H54 (cell line): Measurements from ENCODE around the gene C14orf119.
A peak's percentile ranks its signal among the peaks of the same experiment; 100 is the strongest.

Experiments used
- DNase-seq: peaks from one replicate; pipeline ENCODE4 v3.0.0; 2011; ENCODE audit warnings: low spot score, mixed read lengths; ENCODE audit not compliant: insufficient read length
- FAIRE-seq: peaks from 3 replicates; lab custom pipeline; 2011; peaks lifted over from hg19 to GRCh38; lab: Jason Lieb, UNC
- POLR2A ChIP-seq: IDR thresholded peaks from 2 replicates; pipeline ENCODE4 v1.6.1; 2011; ENCODE audit warnings: low read depth, mild to moderate bottlenecking, low read length

C14orf119 gene

DNA sequence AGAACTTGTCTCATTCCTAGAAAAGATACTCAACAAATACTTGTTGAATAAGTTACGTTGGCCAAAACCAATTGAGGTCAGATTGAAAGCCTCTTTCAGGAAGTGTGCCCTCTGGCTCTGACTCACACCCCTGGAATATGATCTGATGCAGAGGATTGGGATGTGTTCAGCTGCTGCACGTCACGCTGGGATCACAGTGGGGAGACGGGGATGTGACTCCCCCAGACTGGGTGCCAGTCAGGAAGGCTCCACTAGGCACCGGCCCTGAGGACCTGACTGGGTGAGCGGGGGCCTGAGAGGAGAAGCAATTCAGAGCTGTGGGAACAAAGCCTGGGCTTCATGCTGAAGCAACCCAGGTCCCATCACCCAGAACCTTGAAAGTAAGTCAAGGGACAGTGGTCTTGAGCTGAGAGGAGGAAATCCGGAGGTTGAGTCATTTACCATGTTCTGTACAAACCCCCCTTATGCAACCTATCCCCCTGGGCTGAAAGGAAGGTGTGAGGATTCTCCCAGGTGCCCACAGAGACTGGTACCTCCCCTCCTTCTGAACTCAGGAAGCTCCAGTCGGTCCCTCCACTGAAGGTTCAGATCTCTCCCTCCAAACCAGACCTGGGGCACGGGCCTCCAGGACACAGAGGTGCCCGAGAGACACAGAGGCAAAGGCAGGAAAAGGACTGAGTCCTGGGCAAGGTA is 19.9 kb downstream of the C14orf119 start:
- peak; percentile 89 for DNase-seq
- FAIRE-seq: peak; percentile 90
- TF ChIP-seq POLR2A: peak; percentile 25; the same call in 1 of the 2 replicates

DNA sequence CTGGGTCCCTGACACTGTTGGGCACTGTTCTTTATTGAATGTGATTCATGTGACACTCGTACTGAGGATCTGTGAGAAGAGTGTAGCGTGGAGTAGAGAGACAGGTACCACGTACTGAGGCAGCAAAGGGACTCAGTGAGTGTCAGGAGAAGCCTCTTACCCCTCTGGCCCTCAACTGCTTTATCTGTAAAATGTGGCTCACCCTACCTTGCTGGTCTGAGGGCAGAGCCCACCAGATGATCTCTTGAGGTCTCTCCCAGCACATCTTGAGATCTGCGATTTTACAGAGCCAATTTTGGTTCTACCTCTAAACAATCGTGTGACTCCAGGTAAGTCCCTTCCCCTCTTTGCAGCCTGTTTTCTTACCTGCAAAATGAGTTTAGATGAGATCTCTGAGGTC is 20.6 kb downstream of the C14orf119 start:
- FAIRE-seq: no peak
- no peak for TF ChIP-seq POLR2A
- no peak for DNase-seq

DNA sequence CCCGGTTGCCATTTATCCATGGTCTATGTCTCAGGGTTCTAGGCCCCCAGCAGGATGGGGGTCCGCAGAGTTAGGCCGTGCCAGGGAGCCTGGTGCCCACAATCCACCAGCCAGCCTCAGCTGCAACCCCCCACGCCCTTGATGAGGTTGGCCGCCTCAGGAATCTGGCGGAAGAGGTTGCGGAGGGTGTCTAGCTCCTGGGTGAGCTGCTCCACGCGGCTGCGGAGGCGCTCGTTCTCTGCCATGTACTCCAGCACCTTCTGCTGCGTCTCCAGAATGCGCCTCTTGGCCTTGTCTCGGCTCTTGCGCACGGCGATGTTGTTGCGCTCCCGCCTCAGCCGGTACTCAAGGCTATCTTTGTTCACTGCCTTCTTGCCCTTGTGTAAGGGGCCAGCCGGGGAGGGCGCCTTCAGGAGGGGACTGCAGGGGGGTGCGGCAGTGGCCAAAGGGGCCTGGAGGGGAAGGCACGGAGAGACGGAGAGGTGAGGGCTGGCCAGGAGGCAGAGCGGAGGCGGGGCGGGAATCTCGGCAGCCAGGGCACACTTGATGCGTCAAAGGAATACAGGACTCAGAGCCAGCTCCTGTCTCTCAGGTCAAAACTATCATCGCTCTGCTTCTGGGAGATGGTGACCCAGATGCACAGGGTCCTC is 22.2 kb downstream of the C14orf119 start:
- FAIRE-seq: no peak
- no peak for DNase-seq
- no peak for TF ChIP-seq POLR2A

DNA sequence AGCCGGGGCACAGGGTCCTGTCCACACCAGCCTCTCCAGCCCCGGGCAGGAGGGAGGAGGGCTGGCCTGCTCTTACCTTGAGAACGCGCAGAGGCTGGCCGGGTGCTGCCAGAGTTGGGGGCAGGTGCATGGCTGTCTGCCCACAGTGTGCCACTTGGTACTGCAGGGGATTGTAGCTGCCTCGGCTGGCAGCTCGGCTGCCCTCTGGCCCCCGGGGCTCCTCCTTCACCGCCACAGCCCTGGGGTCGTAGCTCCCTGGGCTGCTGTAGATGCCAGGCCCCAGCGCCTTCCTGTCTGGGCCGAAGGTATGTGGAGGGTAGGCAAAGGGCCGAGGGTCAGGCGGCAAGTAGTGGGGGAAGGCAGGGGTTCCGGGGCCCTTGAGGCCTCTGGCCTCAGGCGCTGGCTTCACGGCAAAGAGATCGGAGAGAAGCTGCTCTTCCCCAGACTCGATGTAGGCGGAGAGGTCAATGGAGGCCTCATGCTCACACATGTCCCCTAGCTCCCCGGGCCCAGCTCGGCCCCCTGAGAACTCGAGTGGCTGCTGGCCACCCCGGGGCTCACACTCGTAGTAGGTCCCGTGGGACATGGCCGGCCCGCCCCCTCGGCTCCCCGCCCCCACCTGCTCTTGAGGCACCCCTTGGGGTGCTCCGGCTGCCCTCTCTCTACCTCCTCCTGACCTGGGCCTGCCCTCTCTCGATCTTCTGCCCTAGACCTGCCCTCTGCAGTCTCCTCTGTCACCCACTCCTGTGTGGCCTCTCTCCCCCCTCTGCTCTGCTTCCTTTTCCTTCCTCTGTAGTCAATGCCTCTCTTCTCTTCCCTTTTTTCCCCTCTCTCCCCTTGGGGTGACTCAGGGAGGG is 23.4 kb downstream of the C14orf119 start, which contains the start of gene CEBPE:
TSS of gene CEBPE (minus strand) at position 750 of the 857 bp plus-strand sequence. CDS start at position 586, 164 bp downstream.
- FAIRE-seq (no peak), DNase-seq (no peak)
- no peak for TF ChIP-seq POLR2A

DNA sequence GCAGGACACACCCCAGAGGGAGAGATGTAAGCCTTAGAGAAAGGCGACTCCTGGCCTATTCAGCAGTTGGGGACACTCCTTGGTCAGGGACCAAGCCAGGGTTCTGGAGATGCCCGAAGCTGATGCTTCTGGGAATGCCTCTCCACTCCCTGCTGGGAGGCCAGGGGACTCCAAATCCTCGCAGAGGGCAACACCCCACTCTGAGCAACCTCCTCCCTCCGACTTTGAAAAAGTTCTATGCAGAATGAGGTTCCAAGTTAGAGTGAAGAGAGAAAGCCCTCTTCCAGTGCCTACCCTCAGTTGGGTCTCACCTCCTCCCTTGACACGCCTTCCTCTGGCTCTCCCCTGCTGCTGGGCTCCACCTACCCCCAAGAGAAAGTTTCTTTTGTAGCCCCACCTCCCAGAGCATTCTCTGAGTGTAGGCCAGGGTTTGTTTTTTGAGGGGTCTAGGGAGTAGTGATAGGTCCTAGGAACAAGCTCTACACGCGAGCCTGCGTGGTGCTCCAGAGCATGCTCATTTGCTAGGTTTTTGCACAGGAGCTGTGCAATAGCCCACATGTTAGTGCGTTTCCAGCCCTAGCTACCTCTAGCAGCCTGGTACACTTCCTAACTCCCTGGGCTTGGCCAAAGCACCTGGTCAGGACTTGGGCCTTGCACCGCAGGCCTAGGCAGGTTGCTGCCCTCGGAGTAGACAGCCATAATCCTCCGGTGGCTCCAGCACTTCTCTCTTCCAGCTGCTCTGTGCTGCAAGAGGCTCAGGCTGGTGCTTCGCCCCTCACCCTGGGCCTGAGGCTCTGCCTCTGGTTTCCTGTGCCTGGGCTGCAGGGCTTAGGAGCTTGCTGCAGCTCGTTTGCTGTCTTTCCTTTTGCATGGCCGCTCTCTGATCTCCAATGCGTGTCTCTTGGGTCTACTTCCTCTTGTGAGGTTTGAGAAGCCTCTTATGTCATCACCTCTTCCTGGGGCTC is 24.3 kb downstream of the C14orf119 start:
- TF ChIP-seq POLR2A: no peak
- FAIRE-seq: no peak
- DNase-seq: no peak

DNA sequence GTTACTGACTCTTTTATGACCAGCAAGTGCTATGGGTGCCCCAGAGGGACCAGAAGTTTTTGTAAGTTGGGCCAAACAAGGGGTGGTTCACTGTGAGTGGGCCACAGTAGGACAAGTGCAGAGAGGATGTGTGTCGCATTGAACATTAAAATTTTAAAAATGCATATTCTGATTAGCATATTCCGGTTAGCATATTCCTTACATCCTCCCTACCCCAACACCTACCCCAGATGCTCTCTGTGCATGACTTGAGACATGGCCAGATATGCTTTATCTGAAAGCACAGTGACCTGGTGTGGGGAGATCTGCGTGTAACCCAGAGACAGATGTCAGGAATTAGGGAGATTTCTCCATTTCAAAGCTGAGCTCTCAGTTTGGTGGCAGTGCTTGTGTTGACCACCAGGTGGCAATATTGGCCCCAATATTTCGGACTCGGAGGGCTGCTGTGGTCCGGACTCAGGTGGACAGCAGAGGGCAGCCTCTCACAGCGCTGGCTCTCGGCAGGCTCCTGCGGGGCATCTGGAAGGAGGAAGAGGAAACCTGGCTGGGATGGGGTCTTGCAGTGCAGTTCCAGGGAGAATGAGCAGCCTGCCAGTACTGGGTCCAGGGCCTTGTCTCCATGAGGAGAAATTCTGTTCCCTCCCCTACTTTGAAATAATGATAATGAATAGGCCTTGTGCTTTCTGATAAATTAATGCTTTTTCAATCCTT is 25.4 kb downstream of the C14orf119 start:
- no peak for FAIRE-seq
- peak; percentile 60 for DNase-seq
- no peak for TF ChIP-seq POLR2A

DNA sequence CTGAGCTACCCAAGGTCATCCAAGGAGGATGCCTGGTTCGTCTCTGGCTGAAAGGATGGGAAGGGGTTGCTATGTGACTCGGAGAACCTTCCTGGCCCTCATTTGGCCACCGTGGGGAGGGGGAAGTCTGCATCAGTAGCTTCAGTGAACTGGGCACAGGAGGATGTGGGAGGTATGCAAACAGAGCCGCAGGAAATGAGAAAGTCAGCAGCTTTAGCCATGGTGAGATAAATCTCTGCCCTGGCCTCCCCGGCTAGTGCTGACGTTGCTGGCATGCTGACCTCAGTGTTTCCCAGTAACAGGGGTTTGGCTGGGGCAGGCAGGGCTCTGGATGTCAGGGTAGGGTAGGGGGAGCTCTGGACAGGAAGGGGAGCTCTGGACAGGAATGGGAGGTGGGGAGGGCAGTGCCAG is 26.1 kb downstream of the C14orf119 start:
- DNase-seq (peak; percentile 33), FAIRE-seq (no peak)

DNA sequence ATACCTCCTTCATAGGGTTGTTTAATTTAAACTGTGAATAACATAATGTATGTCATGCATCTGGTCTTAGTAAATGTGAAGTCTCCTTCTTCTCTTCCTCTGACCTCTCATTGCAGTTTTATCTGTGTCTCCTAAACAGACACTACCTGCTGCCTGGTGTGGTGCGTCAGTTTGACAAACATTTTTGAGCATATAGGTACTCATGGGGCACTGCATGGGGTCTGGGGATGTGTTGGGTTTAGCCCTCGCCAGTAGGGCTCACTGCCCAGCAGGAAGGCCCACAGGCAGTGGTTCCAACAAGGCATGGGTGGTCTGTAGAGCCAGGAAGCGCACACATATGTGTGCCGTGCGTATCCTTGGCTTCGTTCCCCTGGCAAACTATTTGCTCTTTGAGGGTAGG is 26.8 kb downstream of the C14orf119 start:
- TF ChIP-seq POLR2A: no peak
- FAIRE-seq: no peak
- no peak for DNase-seq

More for the DNA sequence above, 26.1 kb downstream of the C14orf119 start:
- TF ChIP-seq POLR2A: no peak

DNA sequence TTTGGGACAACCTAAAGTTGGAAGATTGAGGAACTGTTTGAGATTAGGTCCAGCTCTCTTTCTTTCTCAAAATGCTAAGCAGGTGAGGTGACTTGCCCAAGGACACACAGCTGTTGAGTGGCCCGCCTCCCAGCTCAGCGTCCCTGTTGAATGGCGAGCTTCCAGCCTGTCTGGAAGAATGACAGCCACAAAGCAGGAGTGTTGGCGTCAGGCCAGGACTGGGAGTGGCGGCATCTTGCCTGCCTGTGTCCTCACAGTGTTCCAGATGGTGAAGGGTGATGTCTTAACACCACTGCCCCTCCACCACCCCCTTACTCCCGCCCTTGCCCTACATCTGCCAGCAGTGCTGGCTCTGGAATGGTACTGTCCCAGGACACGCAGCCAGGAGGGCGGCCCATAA is 28.1 kb downstream of the C14orf119 start:
- no peak for TF ChIP-seq POLR2A
- FAIRE-seq (no peak), DNase-seq (no peak)

DNA sequence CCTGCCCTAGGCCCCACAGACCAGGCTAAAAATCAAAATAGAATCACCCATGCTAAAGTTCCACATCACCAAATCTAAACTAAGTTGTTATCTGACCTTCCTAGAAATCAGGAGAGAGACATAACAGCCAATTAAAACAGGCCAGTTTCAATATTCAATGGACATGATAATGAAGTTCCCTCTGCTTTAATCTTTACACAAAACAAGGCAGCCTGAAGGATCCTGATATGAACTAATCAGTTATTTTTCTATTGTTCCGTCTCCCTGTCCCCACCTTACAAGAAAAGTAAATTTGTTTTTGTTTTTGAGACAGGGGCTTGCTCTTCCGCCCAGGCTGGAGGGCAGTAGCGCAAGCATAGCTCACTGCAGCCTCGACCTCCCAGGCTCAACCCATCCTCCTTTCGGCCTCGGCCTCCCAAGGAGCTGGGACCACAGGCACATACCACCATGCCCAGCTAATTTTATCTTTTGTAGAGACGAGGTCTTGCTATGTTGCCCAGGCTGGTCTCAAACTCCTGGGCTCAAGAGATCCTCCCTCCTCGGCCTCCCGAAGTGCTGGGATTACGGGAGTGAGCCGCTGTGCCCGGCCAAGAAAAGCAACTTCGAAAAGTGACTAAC is 29.1 kb downstream of the C14orf119 start:
- FAIRE-seq (no peak), DNase-seq (no peak)
- no peak for TF ChIP-seq POLR2A

DNA sequence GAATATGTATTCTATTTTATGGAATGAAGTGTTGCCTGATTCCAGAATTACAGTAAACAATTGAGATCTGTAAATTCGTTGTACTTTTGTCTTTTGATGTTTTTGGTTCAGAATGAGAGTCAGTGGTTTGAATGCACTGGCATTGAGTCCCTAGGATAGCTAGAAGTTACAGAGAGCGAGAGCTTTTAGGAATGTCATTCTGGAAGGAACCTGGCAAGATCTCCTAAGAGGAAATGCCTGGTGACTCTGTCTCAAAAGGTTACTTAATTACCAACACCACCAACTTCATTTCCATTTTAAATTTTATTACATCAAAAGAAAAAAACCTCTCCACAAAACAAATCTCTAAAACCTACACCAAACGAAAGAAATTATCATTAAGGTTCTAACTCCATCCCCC is 29.7 kb downstream of the C14orf119 start:
- TF ChIP-seq POLR2A: no peak
- FAIRE-seq (no peak), DNase-seq (no peak)
